GM12878 (cell line): Measurements from ENCODE around the gene CPD. TPM values are rescaled to one million over a fixed set of nuclear protein-coding genes. Genes with fewer than 3 reads are reported as not detected.

Experiments
- BCL3 ChIP-seq: IDR thresholded peaks from 2 replicates; pipeline ENCODE4 v1.6.1; 2011; ENCODE audit warnings: borderline replicate concordance, low read depth, mild to moderate bottlenecking, moderate library complexity, low read length; ENCODE audit not compliant: insufficient read depth, poor library complexity, severe bottlenecking
- BCLAF1 ChIP-seq: fragments of 450-650 bp; IDR thresholded peaks from 2 replicates; pipeline ENCODE4 v1.6.1; 2017; ENCODE audit warnings: antibody characterized with exemption, mild to moderate bottlenecking, moderate library complexity
- CUX1 ChIP-seq: IDR thresholded peaks from 2 replicates; pipeline ENCODE4 v1.6.1; 2012; ENCODE audit warnings: improper control_type of control experiment, low read depth, low read length; ENCODE audit not compliant: insufficient replicate concordance
- HDGF ChIP-seq: fragments of 450-650 bp; IDR thresholded peaks from 2 replicates; pipeline ENCODE4 v1.6.1; 2016; ENCODE audit warnings: antibody characterized with exemption
- PKNOX1 ChIP-seq: fragments of 450-650 bp; IDR thresholded peaks from 2 replicates; pipeline ENCODE4 v1.6.1; 2016; ENCODE audit warnings: mild to moderate bottlenecking
- RAD21 ChIP-seq: IDR thresholded peaks from 2 replicates; pipeline ENCODE4 v1.6.1; 2011; ENCODE audit warnings: mild to moderate bottlenecking, low read depth, low read length, moderate library complexity; ENCODE audit not compliant: insufficient read depth
- SKIL ChIP-seq: fragments of 450-650 bp; IDR thresholded peaks from 2 replicates; pipeline ENCODE4 v1.6.1; 2017; ENCODE audit warnings: mild to moderate bottlenecking, low read depth, inconsistent platforms; ENCODE audit not compliant: poor library complexity, severe bottlenecking
- SMC3 ChIP-seq: IDR thresholded peaks from 2 replicates; pipeline ENCODE4 v1.6.1; 2011; ENCODE audit warnings: low read length, improper control_type of control experiment, borderline replicate concordance
- SREBF2 ChIP-seq: IDR thresholded peaks from 2 replicates; pipeline ENCODE4 v1.6.1; 2012; ENCODE audit warnings: mild to moderate bottlenecking, low read length
- STAT1 ChIP-seq: fragments of 450-650 bp; conservative IDR thresholded peaks from 2 replicates; pipeline ENCODE4 v1.6.1; 2014; ENCODE audit warnings: antibody characterized with exemption, mild to moderate bottlenecking
- STAT3 ChIP-seq: IDR thresholded peaks from 2 replicates; pipeline ENCODE4 v1.6.1; 2011; ENCODE audit warnings: low read depth, low read length, improper control_type of control experiment
- TCF3 ChIP-seq: IDR thresholded peaks from 2 replicates; pipeline ENCODE4 v1.6.1; 2012; ENCODE audit warnings: low read depth, mild to moderate bottlenecking, low read length, borderline replicate concordance; ENCODE audit not compliant: insufficient read depth
- polyA plus RNA-seq, 11 experiments: library from polyadenylated mRNA; depleted of rRNA in 4 of 11; unstranded in 6 of 11; stranded (reverse) in 5 of 11; fragments of >200 nt; fragmentation: Nextera tagmentation in 4 of 11; fragmentation: Illumina TruSeq in 1 of 11; extraction: Ambion mirVana in 4 of 11; extraction: Trizol in 1 of 11; gene quantifications; 1 replicate in 1 of 11; 2 replicates in 10 of 11; pipeline versions ENCODE4 v1.2.1 to v1.2.3, GENCODE V29; 2011 to 2016; ENCODE audit warnings: inconsistent platforms in 2 of 11, missing spikeins in 2 of 11, low read depth in 1 of 11
- total RNA-seq, 4 experiments: library from RNA; depleted of rRNA in 3 of 4; stranded (reverse); fragments of >200 nt in 3 of 4; fragmentation: Illumina TruSeq in 1 of 4; extraction: Trizol in 1 of 4; gene quantifications; 2 replicates each; pipeline versions ENCODE4 v1.2.1 to v1.2.3, GENCODE V29; 2013 to 2021

CPD gene
- total and polyA plus RNA-seq, 10 of the 15 experiments (the other 5 are each of a cell fraction or from before 2014, with no cell fraction given): 3.5 to 24.2 (median 15.7) TPM

- no peak for TF ChIP-seq CUX1
- no peak; the same call in 1 of the 2 replicates for TF ChIP-seq SMC3
- TF ChIP-seq SKIL: no peak
- TF ChIP-seq STAT1: no peak
- no peak for TF ChIP-seq PKNOX1
- TF ChIP-seq RAD21: peak; percentile 39; the same call in 1 of the 2 replicates
- TF ChIP-seq HDGF: no peak
- TF ChIP-seq STAT3: no peak
- peak; percentile 54 for TF ChIP-seq BCL3
- TF ChIP-seq SREBF2: no peak
- no peak for TF ChIP-seq TCF3
- TF ChIP-seq BCLAF1: no peak
Observed at GRCh38 chr17:30372755-30373154, 6.0 kb upstream of the CPD start (continued).
